Glutamatergic neuron (in vitro differentiated cells): ENCODE data around the gene ZMYND8. TPM values are rescaled to one million over a fixed set of nuclear protein-coding genes. Genes with fewer than 3 reads are reported as not detected.
A peak's percentile ranks its signal among the peaks of the same experiment; 100 is the strongest.

Experiments
- DNase-seq: peaks from one replicate; pipeline ENCODE4 v3.0.0; 2022
- H3K27ac Mint-ChIP-seq: one replicate; pipeline ENCODE4 v1.8.0; 2020; ENCODE audit warnings: mild to moderate bottlenecking, mixed read lengths, inconsistent platforms; ENCODE audit not compliant: unreplicated experiment
- H3K27me3 Mint-ChIP-seq: one replicate; pipeline ENCODE4 v1.8.0; 2020; ENCODE audit warnings: mild to moderate bottlenecking, moderate library complexity, mixed read lengths, inconsistent platforms; ENCODE audit not compliant: unreplicated experiment
- H3K36me3 Mint-ChIP-seq: one replicate; pipeline ENCODE4 v1.8.0; 2020; ENCODE audit warnings: mild to moderate bottlenecking, mixed read lengths, inconsistent platforms; ENCODE audit not compliant: unreplicated experiment
- H3K4me1 Mint-ChIP-seq: one replicate; pipeline ENCODE4 v1.8.0; 2020; ENCODE audit warnings: mild to moderate bottlenecking, low read depth, mixed read lengths, inconsistent platforms; ENCODE audit not compliant: unreplicated experiment
- H3K4me3 Mint-ChIP-seq: one replicate; pipeline ENCODE4 v1.8.0; 2020; ENCODE audit warnings: mild to moderate bottlenecking, mixed read lengths, inconsistent platforms; ENCODE audit not compliant: unreplicated experiment
- H3K9me3 Mint-ChIP-seq: one replicate; pipeline ENCODE4 v1.8.0; 2020; ENCODE audit warnings: mild to moderate bottlenecking, moderate library complexity, mixed read lengths, inconsistent platforms; ENCODE audit not compliant: unreplicated experiment
- total RNA-seq: library from RNA; stranded (reverse); fragmentation: NEBNext Ultra II Directional; extraction: Animal tissue kit (Norgen Biotek cat#: 25700); gene quantifications from one replicate; pipeline ENCODE4 v1.2.1, GENCODE V29; 2021; ENCODE audit not compliant: unreplicated experiment
- TF ChIP-seq, protein P1 (sequence below): fragments of 200-600 bp; sonication (generic); IDR thresholded peaks from one replicate; pipeline ENCODE4 v1.5.0; 2021; ENCODE audit not compliant: partially characterized antibody, unreplicated experiment

ZMYND8 gene
- total RNA-seq, 1 donor from 2014 or later = 116 TPM

DNA sequence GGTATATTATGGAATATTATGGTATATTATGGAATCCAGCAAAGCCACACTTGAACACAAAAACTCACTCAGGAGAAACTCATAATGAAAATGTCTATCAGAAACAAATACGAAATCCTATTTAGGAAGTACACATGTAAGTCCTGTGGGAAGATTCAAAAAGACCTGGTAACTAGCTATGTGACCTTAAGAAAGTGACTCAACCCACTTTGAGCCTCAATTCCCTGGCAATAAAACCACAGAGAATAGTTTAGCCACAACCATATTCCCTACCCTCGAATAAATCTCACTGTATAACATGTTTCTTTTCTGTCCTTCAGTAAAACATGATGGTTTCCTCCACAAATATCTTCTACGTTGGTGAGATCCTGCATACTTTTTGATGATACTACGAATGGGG lies 56.4 kb downstream of the ZMYND8 start:
- Mint-ChIP-seq H3K9me3 (peaks cover 2% of the 10 kb centered on the region), H3K27ac (no peak overlapping the region), H3K4me3 (no peak overlapping the region), H3K36me3 (no peaks in the 10 kb centered on the region), H3K27me3 (peaks cover 6% of the 10 kb centered on the region), H3K4me1 (peaks cover 4% of the 10 kb centered on the region)
- no peak for DNase-seq
- TF ChIP-seq, protein P1, sequence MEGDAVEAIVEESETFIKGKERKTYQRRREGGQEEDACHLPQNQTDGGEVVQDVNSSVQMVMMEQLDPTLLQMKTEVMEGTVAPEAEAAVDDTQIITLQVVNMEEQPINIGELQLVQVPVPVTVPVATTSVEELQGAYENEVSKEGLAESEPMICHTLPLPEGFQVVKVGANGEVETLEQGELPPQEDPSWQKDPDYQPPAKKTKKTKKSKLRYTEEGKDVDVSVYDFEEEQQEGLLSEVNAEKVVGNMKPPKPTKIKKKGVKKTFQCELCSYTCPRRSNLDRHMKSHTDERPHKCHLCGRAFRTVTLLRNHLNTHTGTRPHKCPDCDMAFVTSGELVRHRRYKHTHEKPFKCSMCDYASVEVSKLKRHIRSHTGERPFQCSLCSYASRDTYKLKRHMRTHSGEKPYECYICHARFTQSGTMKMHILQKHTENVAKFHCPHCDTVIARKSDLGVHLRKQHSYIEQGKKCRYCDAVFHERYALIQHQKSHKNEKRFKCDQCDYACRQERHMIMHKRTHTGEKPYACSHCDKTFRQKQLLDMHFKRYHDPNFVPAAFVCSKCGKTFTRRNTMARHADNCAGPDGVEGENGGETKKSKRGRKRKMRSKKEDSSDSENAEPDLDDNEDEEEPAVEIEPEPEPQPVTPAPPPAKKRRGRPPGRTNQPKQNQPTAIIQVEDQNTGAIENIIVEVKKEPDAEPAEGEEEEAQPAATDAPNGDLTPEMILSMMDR = no peak

DNA sequence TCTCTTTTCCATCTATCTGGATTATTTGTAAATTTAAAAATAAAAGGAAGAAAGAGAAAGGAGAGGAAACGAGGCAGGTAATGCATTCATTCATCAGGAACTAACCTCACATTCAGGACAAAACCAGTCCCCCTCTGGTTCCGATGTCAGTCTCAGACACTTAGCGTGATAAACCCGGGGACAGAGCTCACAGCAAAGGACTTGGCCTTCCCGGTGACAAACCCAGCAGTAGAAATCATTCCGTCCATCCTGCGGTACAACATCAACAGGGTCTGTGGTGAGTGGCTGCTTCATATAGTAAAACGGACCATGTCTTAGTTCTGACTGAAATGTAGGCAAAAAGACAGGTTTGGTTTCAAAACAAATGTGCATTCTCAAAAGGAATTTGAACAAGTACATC lies 57.9 kb downstream of the ZMYND8 start:
- peaks cover 2% of the 10 kb centered on the region for H3K9me3 Mint-ChIP-seq
- H3K4me3 Mint-ChIP-seq = no peak overlapping the region
- H3K27me3 Mint-ChIP-seq = peaks cover 6% of the 10 kb centered on the region
- DNase-seq = no peak
- H3K4me1 Mint-ChIP-seq = peaks cover 7% of the 10 kb centered on the region
- TF ChIP-seq, protein P1 = no peak
- no peak overlapping the region for H3K27ac Mint-ChIP-seq
- no peaks in the 10 kb centered on the region for H3K36me3 Mint-ChIP-seq

DNA sequence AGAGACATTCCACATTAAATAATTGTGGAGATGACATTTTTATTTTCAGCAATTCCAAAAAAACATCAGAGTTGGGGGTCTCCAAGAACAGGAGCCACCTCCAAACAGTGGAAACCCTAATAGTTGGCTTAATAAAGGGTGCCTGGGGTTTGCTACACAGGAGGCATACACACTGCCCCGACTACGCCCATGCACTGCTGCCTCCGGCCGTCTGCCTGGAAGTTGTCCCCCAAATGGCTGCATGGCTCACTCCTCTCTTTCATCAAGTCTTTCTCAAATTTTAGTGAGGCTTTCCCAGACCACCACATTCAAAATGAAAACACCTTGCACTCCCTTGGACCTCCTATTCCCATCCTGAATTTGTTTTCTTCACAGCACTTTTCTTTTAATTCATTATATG lies 58.8 kb downstream of the ZMYND8 start:
- H3K27ac Mint-ChIP-seq = peak overlapping the region; percentile 44
- TF ChIP-seq, protein P1 = no peak
- DNase-seq = no peak
- H3K4me3 Mint-ChIP-seq = no peak overlapping the region
- H3K27me3 Mint-ChIP-seq = peaks cover 6% of the 10 kb centered on the region
- peaks cover 2% of the 10 kb centered on the region for H3K9me3 Mint-ChIP-seq
- H3K36me3 Mint-ChIP-seq = no peaks in the 10 kb centered on the region
- peaks cover 8% of the 10 kb centered on the region for H3K4me1 Mint-ChIP-seq

GRCh38 chr20:47296950-47297349 lies 59.5 kb downstream of the ZMYND8 start:
- TF ChIP-seq, protein P1 = no peak
- peaks cover 8% of the 10 kb centered on the region for H3K4me1 Mint-ChIP-seq
- no peaks in the 10 kb centered on the region for H3K36me3 Mint-ChIP-seq
- H3K9me3 Mint-ChIP-seq = no peaks in the 10 kb centered on the region
- no peak overlapping the region for H3K4me3 Mint-ChIP-seq
- no peak for DNase-seq
- no peak overlapping the region for H3K27ac Mint-ChIP-seq
- peaks cover 6% of the 10 kb centered on the region for H3K27me3 Mint-ChIP-seq

- peaks cover 8% of the 10 kb centered on the region for H3K4me1 Mint-ChIP-seq
- no peak for DNase-seq
- TF ChIP-seq, protein P1 = no peak
- no peak overlapping the region for H3K27ac Mint-ChIP-seq
- no peaks in the 10 kb centered on the region for H3K9me3 Mint-ChIP-seq
- peaks cover 6% of the 10 kb centered on the region for H3K27me3 Mint-ChIP-seq
- peaks cover 4% of the 10 kb centered on the region for H3K36me3 Mint-ChIP-seq
- no peak overlapping the region for H3K4me3 Mint-ChIP-seq
These were observed 60.5 kb downstream of the ZMYND8 start for GRCh38 chr20:47295921-47296426.
